Measurements from ENCODE around the gene COPS8. TPM values are rescaled to one million over a fixed set of nuclear protein-coding genes. Genes with fewer than 3 reads are reported as not detected.

COPS8 gene
- total RNA-seq, 1 donor from 2014 or later = 97.1 TPM

GRCh38 chr2:237081596-237081995 lies 4.1 kb upstream of the COPS8 start:
- Mint-ChIP-seq H3K36me3 (ENCODE audit: low read depth, unreplicated experiment) (no peaks in the 10 kb centered on the region), H3K4me1 (ENCODE audit: unreplicated experiment) (peaks cover 6% of the 10 kb centered on the region), H3K27ac (ENCODE audit: unreplicated experiment) (no peak overlapping the region), H3K4me3 (ENCODE audit: unreplicated experiment) (no peak overlapping the region), H3K9me3 (ENCODE audit: unreplicated experiment) (no peaks in the 10 kb centered on the region), H3K27me3 (ENCODE audit: unreplicated experiment) (peaks cover 5% of the 10 kb centered on the region)
- TF ChIP-seq CTCF (IDR thresholded peaks at IDR 0.05; ENCODE audit: unreplicated experiment) = no peak
- DNase-seq (ENCODE audit: low spot score) = no peak

DNA sequence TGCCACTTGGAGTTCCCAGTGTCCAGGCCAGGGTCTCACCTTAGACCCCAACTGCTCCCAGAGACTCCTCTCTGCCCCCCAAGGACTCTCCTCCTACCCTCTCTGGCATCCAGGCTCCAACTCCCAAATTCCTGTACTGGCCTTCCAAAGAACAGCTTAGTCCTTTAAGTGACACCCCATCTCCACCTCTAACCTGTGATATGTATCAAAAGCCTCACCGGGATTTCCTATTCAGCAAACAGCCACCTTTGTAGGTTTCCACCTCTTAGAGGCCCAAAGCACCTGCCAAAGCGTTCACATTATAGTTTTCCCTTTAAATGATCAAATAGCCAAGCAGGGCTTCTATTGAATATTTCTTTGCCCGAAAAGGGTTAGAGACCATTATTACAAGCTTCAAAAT lies 2.7 kb upstream of the COPS8 start:
- Mint-ChIP-seq H3K27me3 (ENCODE audit: unreplicated experiment) (peaks cover 5% of the 10 kb centered on the region), H3K4me3 (ENCODE audit: unreplicated experiment) (peak overlapping the region; percentile 48), H3K4me1 (ENCODE audit: unreplicated experiment) (peaks cover 8% of the 10 kb centered on the region), H3K9me3 (ENCODE audit: unreplicated experiment) (no peaks in the 10 kb centered on the region), H3K27ac (ENCODE audit: unreplicated experiment) (no peak overlapping the region), H3K36me3 (ENCODE audit: low read depth, unreplicated experiment) (no peaks in the 10 kb centered on the region)
- TF ChIP-seq CTCF (IDR thresholded peaks at IDR 0.05; ENCODE audit: unreplicated experiment) = no peak
- no peak for DNase-seq (ENCODE audit: low spot score)

GRCh38 chr2:237084444-237084843 lies 1.2 kb upstream of the COPS8 start:
- DNase-seq (ENCODE audit: low spot score) = no peak
- no peaks in the 10 kb centered on the region for H3K9me3 Mint-ChIP-seq (ENCODE audit: unreplicated experiment)
- H3K36me3 Mint-ChIP-seq (ENCODE audit: low read depth, unreplicated experiment) = no peaks in the 10 kb centered on the region
- peaks cover 8% of the 10 kb centered on the region for H3K4me1 Mint-ChIP-seq (ENCODE audit: unreplicated experiment)
- no peak overlapping the region for H3K27ac Mint-ChIP-seq (ENCODE audit: unreplicated experiment)
- H3K27me3 Mint-ChIP-seq (ENCODE audit: unreplicated experiment) = peaks cover 5% of the 10 kb centered on the region
- H3K4me3 Mint-ChIP-seq (ENCODE audit: unreplicated experiment) = peak overlapping the region; percentile 97
- no peak for TF ChIP-seq CTCF (IDR thresholded peaks at IDR 0.05; ENCODE audit: unreplicated experiment)

GRCh38 chr2:237090906-237091305 lies 5.2 kb downstream of the COPS8 start:
- Mint-ChIP-seq H3K9me3 (ENCODE audit: unreplicated experiment) (no peaks in the 10 kb centered on the region), H3K4me1 (ENCODE audit: unreplicated experiment) (peaks cover 51% of the 10 kb centered on the region), H3K27ac (ENCODE audit: unreplicated experiment) (peak overlapping the region; percentile 48), H3K27me3 (ENCODE audit: unreplicated experiment) (peaks cover 1% of the 10 kb centered on the region), H3K4me3 (ENCODE audit: unreplicated experiment) (no peak overlapping the region), H3K36me3 (ENCODE audit: low read depth, unreplicated experiment) (peaks cover 20% of the 10 kb centered on the region)
- no peak for TF ChIP-seq CTCF (IDR thresholded peaks at IDR 0.05; ENCODE audit: unreplicated experiment)
- DNase-seq (ENCODE audit: low spot score) = no peak

DNA sequence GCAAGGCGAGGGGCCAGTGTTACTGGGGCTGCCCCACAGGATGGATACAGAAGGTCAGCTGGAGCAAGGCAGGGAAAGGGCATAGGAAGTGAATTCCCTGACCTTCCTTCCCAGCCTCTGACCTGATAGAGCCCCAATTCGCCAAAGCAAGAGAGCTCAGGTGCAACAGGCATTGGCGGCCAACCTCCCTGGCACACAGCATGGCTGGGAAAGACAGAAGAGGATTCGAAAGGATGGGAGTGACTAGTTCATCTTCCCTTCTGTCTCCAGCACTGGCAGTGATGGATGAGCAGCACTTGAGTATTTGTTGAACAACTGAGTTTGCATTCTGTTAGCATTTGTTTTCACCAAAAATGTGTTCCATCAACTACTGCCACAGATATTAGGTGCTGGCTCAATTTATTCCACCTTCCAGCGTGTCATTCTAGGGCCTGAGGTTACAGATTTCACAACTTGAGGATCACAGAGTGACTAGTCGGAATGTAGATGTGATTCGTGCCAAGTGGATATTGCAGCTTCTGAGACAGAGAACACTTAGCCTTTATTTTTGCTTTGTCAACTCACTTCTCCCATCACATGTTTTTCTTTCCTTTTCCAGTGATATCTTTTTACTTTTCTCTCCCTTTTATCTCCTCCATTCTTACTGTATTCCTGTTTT lies 6.2 kb downstream of the COPS8 start:
- no peak for TF ChIP-seq CTCF (IDR thresholded peaks at IDR 0.05; ENCODE audit: unreplicated experiment)
- Mint-ChIP-seq H3K27me3 (ENCODE audit: unreplicated experiment) (peaks cover 1% of the 10 kb centered on the region), H3K36me3 (ENCODE audit: low read depth, unreplicated experiment) (peaks cover 28% of the 10 kb centered on the region), H3K4me3 (ENCODE audit: unreplicated experiment) (no peak overlapping the region), H3K4me1 (ENCODE audit: unreplicated experiment) (peaks cover 58% of the 10 kb centered on the region), H3K27ac (ENCODE audit: unreplicated experiment) (peak overlapping the region; percentile 85), H3K9me3 (ENCODE audit: unreplicated experiment) (no peaks in the 10 kb centered on the region)
- no peak for DNase-seq (ENCODE audit: low spot score)

Data from endothelial cell (in vitro differentiated cells).